Endothelial cell of umbilical vein (primary cell): ENCODE results near the gene KANSL1L.
A peak's percentile ranks its signal among the peaks of the same experiment; 100 is the strongest.

Experiments used
- CTCF ChIP-seq, 2 donors: IDR thresholded peaks; 1 replicate in 1 of 2; 2 replicates in 1 of 2; pipeline ENCODE4 v1.5.1; 2011; ENCODE audit warnings: low read length in 2 of 2, mild to moderate bottlenecking in 2 of 2, moderate library complexity in 2 of 2, control low read depth in 1 of 2, inconsistent platforms in 1 of 2, low read depth in 1 of 2; ENCODE audit not compliant: insufficient read depth in 1 of 2; ENCODE audit errors: extremely low read depth in 1 of 2
- EZH2 ChIP-seq: IDR thresholded peaks from 2 replicates; pipeline ENCODE4 v1.6.1; 2012; ENCODE audit warnings: borderline replicate concordance, low read depth, mild to moderate bottlenecking, moderate library complexity, low read length, inconsistent platforms; ENCODE audit not compliant: severe bottlenecking
- MAX ChIP-seq: IDR thresholded peaks from 2 replicates; pipeline ENCODE4 v1.6.1; 2011; ENCODE audit not compliant: insufficient read depth, insufficient read length
- MYC ChIP-seq: IDR thresholded peaks from one replicate; pipeline ENCODE4 v1.6.1; 2011; ENCODE audit warnings: mild to moderate bottlenecking, low read depth, low read length
- POLR2A ChIP-seq: IDR thresholded peaks from 2 replicates; pipeline ENCODE4 v1.6.1; 2012; ENCODE audit warnings: low read depth, mild to moderate bottlenecking, control low read depth, low read length

- TF ChIP-seq CTCF (IDR thresholded peaks at IDR 0.05; ENCODE audit: extremely low read depth in 1 of 2, insufficient read depth in 1 of 2, low read depth in 1 of 2, low read length in 2 of 2) (no peak), POLR2A (peak; percentile 57), MYC (no peak), EZH2 (no peak), MAX (no peak)
Measured at GRCh38 chr2:210171309-210172218, at the start of gene KANSL1L.
